ENCODE measurements around the gene COL4A2.
A peak's percentile ranks its signal among the peaks of the same experiment; 100 is the strongest.

COL4A2 gene

DNA sequence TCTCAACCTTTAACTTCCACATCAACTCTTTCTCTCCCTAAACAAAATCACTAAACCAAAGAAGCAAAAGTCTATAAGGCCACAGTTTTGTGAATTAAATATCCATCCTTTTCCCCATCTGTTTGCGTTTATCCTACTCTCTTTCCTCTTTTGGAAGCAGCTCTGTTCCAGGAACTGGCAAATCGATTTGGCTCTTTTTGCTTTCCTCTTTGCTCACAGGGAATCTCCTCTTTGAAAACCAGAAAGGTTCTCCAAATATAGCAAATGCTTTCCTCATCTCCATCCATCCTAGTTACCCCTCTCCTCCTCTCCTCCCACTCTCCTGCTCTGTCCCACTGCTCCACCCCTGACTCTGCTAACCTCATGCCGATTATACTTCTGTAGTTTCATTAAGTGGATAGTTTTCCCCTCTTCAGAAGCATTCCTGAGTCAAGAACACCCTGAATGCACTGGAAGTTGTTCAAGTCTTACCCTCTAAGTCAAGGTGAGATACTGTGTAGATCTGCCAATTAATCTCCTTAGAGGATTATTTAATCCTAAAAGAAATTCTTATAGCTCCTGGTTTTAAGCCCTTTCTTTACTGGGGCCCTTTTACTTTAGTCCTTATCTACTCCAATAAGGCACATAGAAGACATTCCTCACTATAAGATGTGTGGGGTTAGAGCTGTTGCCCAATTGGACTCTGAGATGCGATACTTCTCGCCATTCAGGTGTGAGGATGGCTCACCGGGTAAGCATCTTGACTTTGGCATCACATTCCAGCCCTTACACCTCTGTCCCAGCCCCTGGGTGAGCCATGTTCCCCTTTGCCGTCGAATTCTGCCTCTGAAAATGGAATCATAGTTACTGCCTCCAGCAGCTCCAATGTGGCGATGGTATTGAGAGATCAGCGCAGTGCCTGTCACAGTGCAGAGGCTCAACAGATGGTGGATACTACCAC lies 67.6 kb downstream of the COL4A2 start:
- Mint-ChIP-seq H3K27me3 (peaks cover 17 to 24% of the 10 kb centered on the region in 2 donors), H3K4me3 (no peak overlapping the region), H3K4me1 (peaks cover 9 to 13% of the 10 kb centered on the region in 2 donors), H3K36me3 (peaks cover 0 to 3% of the 10 kb centered on the region in 2 donors), H3K9me3 (peaks cover 0 to 3% of the 10 kb centered on the region in 2 donors), H3K27ac (peak overlapping the region; percentile 47)
- ATAC-seq (replicated peaks), result no peak
- DNase-seq, result no peak

DNA sequence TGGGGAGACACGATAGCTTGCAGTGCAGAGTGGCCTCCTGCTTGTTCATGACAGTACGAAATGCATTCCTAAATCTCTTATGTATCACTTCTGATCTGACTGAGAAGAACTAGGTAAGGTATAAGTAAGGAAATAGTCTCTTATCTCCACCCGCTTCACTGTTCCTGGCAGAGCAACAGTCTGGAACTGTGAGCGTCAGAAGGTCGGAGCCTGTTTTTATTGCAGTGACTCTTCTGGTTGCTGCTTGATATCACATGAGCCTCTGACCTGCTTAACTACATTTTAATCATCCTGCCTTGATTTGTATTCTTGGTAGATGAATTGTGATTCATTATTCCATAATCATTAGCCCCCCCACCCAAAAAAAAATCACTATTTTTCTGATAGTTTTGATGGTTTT lies 69.0 kb downstream of the COL4A2 start:
- H3K36me3 Mint-ChIP-seq, result peaks cover 0 to 3% of the 10 kb centered on the region in 2 donors
- H3K27me3 Mint-ChIP-seq, result peaks cover 20 to 21% of the 10 kb centered on the region in 2 donors
- H3K27ac Mint-ChIP-seq, result no peak overlapping the region
- H3K4me3 Mint-ChIP-seq, result no peak overlapping the region
- DNase-seq (no peak), ATAC-seq (replicated peaks) (no peak)
- H3K9me3 Mint-ChIP-seq, result peaks cover 6 to 9% of the 10 kb centered on the region in 2 donors
- peaks cover 9 to 13% of the 10 kb centered on the region in 2 donors for H3K4me1 Mint-ChIP-seq

DNA sequence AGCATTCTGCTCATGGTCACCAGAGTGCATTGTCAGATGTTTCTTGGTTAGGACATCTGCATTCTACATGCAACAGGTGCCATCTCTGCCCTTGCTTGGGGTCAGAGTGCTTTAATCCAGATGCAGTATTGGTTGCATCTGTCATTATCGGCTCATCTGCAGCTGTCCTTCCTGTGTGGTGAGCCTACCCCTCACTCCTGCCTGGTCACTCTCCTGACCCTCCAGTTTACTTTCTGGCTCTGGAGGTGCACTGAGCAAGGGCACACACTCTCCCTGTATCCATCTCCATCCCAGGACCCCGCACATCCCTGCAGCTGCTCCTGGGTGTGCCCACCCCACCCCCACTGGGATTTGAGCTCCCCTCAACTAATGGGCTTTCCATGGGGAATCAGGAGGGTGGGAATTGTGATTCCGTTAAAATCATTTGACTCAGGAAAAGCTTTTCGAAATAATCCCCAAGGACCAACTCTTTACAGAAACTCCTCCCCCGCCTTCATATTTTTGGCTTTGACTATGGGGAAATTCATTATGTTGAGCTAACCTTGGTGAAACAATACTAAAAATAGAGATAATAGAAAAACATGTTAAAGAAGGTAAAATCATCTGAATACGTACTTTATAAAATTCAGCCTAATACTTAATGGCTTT lies 70.2 kb downstream of the COL4A2 start:
- ATAC-seq (replicated peaks) (no peak), DNase-seq (no peak)
- H3K27ac Mint-ChIP-seq, result no peak overlapping the region
- H3K27me3 Mint-ChIP-seq, result peaks cover 27 to 31% of the 10 kb centered on the region in 2 donors
- peaks cover 3 to 6% of the 10 kb centered on the region in 2 donors for H3K4me1 Mint-ChIP-seq
- peaks cover 7% of the 10 kb centered on the region in 2 donors for H3K9me3 Mint-ChIP-seq
- no peak overlapping the region for H3K4me3 Mint-ChIP-seq
- peaks cover 0 to 3% of the 10 kb centered on the region in 2 donors for H3K36me3 Mint-ChIP-seq

DNA sequence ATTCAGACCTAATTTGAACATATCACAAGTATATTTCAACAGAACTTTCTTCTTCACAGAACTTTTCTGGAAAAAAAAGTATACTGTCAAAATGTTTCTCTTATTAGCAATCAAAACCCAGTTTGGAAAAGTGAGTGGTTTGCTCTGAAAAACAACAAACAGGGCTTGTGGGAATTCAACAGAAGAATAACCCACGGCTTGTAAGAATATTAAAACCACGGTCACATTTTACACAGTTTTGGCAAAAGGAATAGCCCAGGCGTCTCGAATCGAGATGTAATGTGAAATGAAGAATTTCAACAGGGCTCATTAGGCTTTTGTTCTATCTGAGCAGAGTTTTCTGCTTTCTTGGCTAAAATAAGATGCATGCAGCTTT lies 70.7 kb downstream of the COL4A2 start:
- Mint-ChIP-seq H3K27ac (no peak overlapping the region), H3K27me3 (peaks cover 27 to 31% of the 10 kb centered on the region in 2 donors), H3K4me1 (peaks cover under 1 to 3% of the 10 kb centered on the region in 2 donors), H3K4me3 (no peak overlapping the region), H3K36me3 (peaks cover 0 to 3% of the 10 kb centered on the region in 2 donors), H3K9me3 (peaks cover 7% of the 10 kb centered on the region in 2 donors)
- DNase-seq (no peak), ATAC-seq (replicated peaks) (no peak)

DNA sequence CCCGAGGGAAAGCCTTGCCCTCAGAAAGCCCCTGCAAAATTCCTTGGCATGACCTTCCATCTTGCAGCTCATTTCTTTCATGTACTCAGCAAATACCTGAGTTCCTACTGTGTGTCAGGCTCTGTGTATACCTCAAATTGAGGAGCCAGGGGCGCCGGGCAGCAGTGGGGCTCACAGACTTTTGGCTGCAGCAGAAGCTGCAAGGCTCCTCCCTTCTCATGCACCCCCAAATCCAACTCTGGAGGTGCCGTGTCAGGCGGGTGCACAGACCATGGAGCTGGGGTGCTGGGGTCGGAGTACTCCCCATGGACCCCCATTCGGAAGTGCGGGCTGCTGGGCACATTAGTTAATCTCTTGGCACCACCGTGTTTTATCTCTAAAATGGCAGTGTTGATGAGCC lies 72.3 kb downstream of the COL4A2 start:
- DNase-seq, result no peak
- H3K36me3 Mint-ChIP-seq, result peaks cover 0 to 3% of the 10 kb centered on the region in 2 donors
- H3K4me1 Mint-ChIP-seq, result peaks cover 0 to 3% of the 10 kb centered on the region in 2 donors
- no peak for ATAC-seq (replicated peaks)
- H3K27ac Mint-ChIP-seq, result no peak overlapping the region
- H3K4me3 Mint-ChIP-seq, result no peak overlapping the region
- H3K27me3 Mint-ChIP-seq, result peaks cover 26 to 29% of the 10 kb centered on the region in 2 donors
- H3K9me3 Mint-ChIP-seq, result peaks cover 7% of the 10 kb centered on the region in 2 donors

DNA sequence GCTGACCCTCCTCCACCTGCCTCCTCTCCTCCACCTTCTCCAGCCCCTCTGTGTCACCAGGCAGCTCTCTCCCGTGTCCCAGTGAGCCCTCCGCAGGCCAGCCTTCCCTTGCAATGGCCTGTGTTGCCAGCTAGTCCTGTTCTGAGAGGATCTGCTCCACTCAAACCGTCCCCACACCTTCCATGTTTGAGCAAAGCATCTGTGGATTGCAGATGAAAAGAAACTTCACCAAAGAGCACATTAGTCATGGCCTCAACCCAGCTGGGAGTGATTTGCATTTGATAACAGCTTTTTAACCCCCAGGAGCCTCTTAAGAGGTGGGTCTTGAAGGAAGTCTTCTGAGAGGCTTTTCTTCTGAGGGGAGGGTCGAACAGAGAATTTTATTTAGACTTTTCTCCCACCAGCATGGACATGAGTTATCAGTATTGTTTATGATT lies 72.8 kb downstream of the COL4A2 start:
- Mint-ChIP-seq H3K27me3 (peaks cover 21 to 23% of the 10 kb centered on the region in 2 donors), H3K36me3 (no peaks in the 10 kb centered on the region), H3K4me3 (no peak overlapping the region), H3K27ac (no peak overlapping the region), H3K9me3 (peaks cover 7% of the 10 kb centered on the region in 2 donors), H3K4me1 (no peaks in the 10 kb centered on the region)
- no peak for ATAC-seq (replicated peaks)
- no peak for DNase-seq

DNA sequence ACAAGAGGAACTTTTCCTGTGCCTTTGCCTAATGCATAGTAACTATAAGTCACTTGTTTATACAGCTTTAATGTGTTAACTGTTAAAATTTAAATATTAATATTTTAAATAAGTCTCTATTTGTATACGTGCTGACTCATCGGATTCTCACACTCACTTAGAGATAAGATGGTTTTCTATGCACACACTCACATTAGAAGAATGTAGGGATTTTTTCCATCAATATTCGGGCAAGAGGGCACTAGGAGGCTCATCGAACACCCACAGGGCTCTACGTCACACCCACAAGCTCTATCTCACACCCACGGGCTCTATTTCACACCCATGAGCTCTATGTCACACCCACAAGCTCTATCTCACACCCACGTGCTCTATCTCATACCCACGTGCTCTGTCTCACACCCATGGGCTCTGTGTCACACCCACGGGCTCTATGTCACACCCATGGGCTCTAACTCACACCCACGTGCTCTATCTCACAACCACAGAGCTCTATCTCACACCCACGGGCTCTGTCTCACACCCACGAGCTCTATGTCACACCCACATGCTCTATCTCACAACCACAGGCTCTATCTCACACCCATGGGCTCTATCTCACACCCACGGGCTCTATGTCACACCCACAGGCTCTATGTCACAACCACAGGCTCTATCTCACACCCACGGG lies 73.4 kb downstream of the COL4A2 start:
- DNase-seq, result no peak
- H3K4me1 Mint-ChIP-seq, result no peaks in the 10 kb centered on the region
- H3K27ac Mint-ChIP-seq, result no peak overlapping the region
- no peak for ATAC-seq (replicated peaks)
- peaks cover 7% of the 10 kb centered on the region in 2 donors for H3K9me3 Mint-ChIP-seq
- H3K36me3 Mint-ChIP-seq, result no peaks in the 10 kb centered on the region
- H3K27me3 Mint-ChIP-seq, result peaks cover 17 to 20% of the 10 kb centered on the region in 2 donors
- no peak overlapping the region for H3K4me3 Mint-ChIP-seq

DNA sequence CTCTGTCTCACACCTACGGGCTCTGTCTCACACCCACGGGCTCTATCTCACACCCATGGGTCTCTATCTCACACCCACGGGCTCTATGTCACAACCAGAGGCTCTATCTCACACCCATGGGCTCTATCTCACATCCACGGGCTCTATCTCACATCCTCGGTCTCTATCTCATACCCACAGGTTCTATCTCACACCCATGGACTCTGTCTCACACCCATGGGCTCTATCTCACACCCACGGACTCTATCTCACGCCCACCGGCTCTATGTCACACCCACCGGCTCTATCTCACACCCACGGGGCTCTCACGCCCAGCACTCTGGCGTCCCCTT lies 73.9 kb downstream of the COL4A2 start:
- H3K27ac Mint-ChIP-seq, result no peak overlapping the region
- DNase-seq (no peak), ATAC-seq (replicated peaks) (no peak)
- H3K4me3 Mint-ChIP-seq, result no peak overlapping the region
- H3K9me3 Mint-ChIP-seq, result peaks cover 7% of the 10 kb centered on the region in 2 donors
- H3K36me3 Mint-ChIP-seq, result no peaks in the 10 kb centered on the region
- H3K4me1 Mint-ChIP-seq, result no peaks in the 10 kb centered on the region
- peaks cover 17 to 20% of the 10 kb centered on the region in 2 donors for H3K27me3 Mint-ChIP-seq

DNA sequence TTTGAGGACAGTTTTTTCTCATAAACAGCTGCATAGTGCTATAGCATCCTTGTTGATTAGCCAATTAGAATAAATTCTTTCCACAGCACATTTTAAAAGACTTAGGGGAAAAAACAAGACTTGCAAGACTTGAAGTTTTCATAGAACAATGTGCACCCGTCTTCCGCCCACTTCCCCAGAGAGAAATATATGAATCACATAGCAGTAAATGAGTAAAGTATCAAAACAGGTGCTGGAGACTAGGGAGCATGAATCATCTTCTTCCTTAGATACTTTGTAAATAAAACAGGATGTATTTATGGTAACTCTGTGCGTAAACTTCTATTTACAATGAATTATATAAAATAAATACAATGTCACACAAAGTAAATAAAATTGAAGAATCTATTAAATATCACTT lies 75.1 kb downstream of the COL4A2 start:
- no peak overlapping the region for H3K27ac Mint-ChIP-seq
- no peak overlapping the region for H3K4me3 Mint-ChIP-seq
- H3K4me1 Mint-ChIP-seq, result no peaks in the 10 kb centered on the region

DNA sequence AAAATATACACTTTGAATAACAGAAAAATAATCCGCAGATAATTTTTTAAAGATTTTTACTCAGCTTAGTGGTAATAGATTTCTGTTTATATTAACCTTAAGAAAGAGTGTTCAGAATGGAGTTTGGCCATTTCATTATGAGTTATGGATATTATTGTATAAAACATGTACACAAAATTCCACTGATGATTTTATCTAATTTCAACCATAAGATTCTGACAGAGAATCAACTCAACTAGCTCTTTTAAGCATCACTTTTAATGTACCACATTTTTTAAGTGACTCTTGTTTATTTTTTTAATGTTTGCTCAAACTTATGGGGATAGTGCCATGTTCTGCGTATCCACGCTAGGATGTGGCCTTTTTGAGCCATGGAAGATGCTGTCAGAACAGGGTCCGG lies 75.7 kb downstream of the COL4A2 start:
- H3K27ac Mint-ChIP-seq, result no peak overlapping the region
- ATAC-seq (replicated peaks), result no peak
- no peak for DNase-seq

More for the DNA sequence above, 75.1 kb downstream of the COL4A2 start:
- DNase-seq, result no peak
- peaks cover 17 to 20% of the 10 kb centered on the region in 2 donors for H3K27me3 Mint-ChIP-seq
- peaks cover 7% of the 10 kb centered on the region in 2 donors for H3K9me3 Mint-ChIP-seq
- no peak for ATAC-seq (replicated peaks)
- H3K36me3 Mint-ChIP-seq, result no peaks in the 10 kb centered on the region

DNA sequence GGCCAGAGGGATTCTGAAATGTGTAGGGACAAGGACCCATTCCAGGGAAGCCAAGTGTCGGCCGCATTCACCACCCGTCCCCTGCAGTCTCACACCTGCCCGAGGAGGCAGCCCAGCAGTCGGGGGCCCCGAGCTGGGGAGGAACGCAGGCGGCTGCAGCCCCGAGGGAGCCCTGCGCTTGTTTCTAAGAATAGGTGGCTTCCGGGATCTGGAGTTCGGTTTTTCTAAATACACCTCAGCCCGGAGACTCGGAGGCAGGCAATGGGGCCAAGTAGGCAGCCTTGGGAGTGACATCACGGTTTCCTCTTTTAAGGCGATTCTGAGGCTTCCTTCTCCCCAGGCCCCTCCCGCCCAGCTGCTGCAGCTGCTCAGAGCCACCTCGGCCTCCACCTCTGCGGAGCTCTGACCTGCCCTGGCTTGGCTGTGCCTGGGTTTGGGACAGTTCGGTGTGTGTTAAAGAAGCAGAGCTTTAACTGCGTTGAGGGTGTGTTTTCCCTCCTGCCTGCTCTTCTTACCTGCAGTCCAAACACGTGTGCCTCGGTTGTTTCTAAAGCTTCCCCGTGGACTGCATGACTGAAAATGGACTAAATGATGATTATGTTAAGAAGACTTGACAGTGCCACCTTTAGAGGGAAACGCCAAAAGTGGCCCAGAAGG lies 80.5 kb downstream of the COL4A2 start:
- Mint-ChIP-seq H3K36me3 (peaks cover 0 to under 1% of the 10 kb centered on the region in 2 donors), H3K9me3 (peaks cover 0 to 2% of the 10 kb centered on the region in 2 donors), H3K4me1 (peaks cover 8 to 16% of the 10 kb centered on the region in 2 donors), H3K27ac (no peak overlapping the region), H3K4me3 (peak overlapping the region; percentile 35 to 39), H3K27me3 (peaks cover 32 to 41% of the 10 kb centered on the region in 2 donors)
- ATAC-seq (replicated peaks), result peak; percentile 89 to 90
- DNase-seq, result peak; percentile 39

More for the DNA sequence above, 75.7 kb downstream of the COL4A2 start:
- H3K36me3 Mint-ChIP-seq, result no peaks in the 10 kb centered on the region
- H3K4me1 Mint-ChIP-seq, result peaks cover 2 to 3% of the 10 kb centered on the region in 2 donors
- H3K27me3 Mint-ChIP-seq, result peaks cover 17 to 20% of the 10 kb centered on the region in 2 donors
- peaks cover 7% of the 10 kb centered on the region in 2 donors for H3K9me3 Mint-ChIP-seq
- H3K4me3 Mint-ChIP-seq, result no peak overlapping the region

DNA sequence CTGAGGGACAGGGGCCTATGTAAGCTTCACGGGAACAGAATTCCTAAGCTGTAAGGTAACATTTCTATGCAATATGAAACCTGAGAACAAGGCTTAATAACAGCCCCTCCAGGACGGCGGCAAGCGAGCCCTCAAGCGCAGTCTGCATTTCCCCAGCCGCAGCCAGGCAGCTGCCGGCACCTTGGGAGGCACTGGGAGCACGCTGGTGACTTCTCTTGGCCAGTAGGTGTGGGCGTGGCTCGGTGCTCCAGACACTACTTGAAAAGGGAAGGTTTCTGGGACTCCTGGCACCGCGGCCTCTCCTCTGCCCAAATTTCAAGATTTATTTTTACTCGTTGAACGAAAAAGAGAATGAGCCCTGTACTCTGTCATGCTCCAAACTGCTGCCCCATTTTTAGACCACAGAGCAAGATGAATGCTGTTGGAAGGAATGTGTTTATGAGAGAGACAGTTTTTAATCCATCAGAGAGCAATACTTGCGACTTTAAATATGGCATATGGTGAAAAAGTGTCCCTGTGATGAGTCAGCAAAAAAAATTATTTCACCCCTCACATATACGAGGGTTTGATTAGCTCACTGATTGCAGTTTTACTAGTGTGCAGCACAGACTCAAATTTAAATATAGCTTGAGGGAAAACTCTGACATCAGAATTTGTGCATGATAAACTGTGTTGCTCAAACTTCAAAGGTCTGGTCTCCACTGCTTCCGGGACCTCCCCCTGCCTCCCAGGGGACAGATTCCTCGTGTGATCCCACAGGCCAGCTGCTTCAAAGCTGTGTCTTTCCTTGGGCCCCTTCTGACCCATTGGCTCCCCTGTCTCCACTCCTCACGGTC lies 81.2 kb downstream of the COL4A2 start:
- Mint-ChIP-seq H3K36me3 (peaks cover 0 to 1% of the 10 kb centered on the region in 2 donors), H3K27me3 (peaks cover 35 to 39% of the 10 kb centered on the region in 2 donors), H3K4me1 (peaks cover 8 to 19% of the 10 kb centered on the region in 2 donors), H3K4me3 (peak overlapping the region in 1 of 2 donors; percentile 47), H3K9me3 (peaks cover 0 to 2% of the 10 kb centered on the region in 2 donors), H3K27ac (peak overlapping the region; percentile 68)
- no peak for DNase-seq
- no peak for ATAC-seq (replicated peaks)

DNA sequence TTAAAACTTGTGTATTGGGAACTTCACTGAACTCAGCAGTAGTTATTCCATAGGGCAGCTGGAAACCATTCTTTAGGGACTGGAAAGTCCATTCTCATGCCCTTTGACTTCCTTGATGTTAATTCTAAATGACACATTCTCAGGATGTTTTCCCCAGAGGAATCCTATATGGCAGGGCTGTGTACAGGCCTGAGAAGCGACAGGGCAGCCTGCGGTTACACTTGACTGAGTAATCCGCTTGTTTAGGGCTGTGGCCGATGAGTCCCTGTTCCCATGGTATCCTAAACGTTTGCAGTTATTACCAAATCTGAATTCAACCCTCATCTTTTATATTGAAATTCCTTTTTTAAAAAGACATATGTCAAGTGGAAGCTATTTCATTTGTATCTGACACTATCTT lies 83.5 kb downstream of the COL4A2 start:
- H3K27me3 Mint-ChIP-seq, result peaks cover 52 to 53% of the 10 kb centered on the region in 2 donors
- DNase-seq (no peak), ATAC-seq (replicated peaks) (no peak)

More for the DNA sequence above, 83.5 kb downstream of the COL4A2 start:
- Mint-ChIP-seq H3K4me1 (peaks cover 8 to 19% of the 10 kb centered on the region in 2 donors), H3K4me3 (no peak overlapping the region), H3K36me3 (peaks cover 0 to 1% of the 10 kb centered on the region in 2 donors), H3K27ac (no peak overlapping the region), H3K9me3 (peaks cover 0 to 2% of the 10 kb centered on the region in 2 donors)
